C4-2B (cell line): ENCODE measurements around the gene ZNF668.

Experiments
- CTCF ChIP-seq: fragments of 450-650 bp; conservative IDR thresholded peaks from 2 replicates; pipeline ENCODE4 v1.5.1; 2017; ENCODE audit warnings: mild to moderate bottlenecking
- ZFX ChIP-seq: fragments of 450-650 bp; IDR thresholded peaks from 2 replicates; pipeline ENCODE4 v1.6.1; 2017

DNA sequence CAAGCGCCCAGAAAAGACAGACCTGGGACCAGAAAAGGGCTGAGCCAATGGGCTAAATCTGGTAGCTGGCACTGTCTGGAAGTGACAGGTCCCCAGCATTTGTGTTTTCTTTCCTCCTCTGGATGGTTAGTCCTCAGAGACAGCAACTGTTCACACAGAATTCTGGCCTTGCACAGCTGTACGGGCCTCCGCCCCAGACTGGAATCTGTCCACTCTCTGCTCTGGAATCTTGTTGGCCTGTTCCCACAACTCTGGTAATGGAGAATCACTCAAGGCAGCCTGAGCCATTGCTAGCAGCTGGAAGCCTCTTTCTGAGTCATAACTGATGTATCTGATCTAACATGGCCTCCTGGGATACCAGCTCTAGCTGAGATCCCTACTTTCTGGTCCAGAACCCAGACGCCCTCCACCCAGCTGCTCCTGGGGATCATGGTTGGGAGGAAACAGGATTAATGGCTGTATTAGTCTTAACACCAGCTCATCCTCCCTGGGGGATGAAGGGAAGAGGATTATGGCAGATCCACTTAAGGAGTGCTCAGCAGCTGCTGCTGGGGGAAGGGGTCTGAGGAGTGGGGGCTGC, 9.1 kb downstream of the ZNF668 start:
- TF ChIP-seq CTCF (no peak), ZFX (no peak)
